SK-N-MC (cell line): Measurements from ENCODE around the gene ERFE.

Experiments
- EZH2 ChIP-seq: fragments of 200-600 bp; sonication (generic); IDR thresholded peaks from one replicate; pipeline ENCODE4 v1.6.1; 2017; ENCODE audit warnings: antibody characterized with exemption
- FOXP2 ChIP-seq: optimal IDR thresholded peaks from 2 replicates; pipeline ENCODE3; 2011; ENCODE audit warnings: mild to moderate bottlenecking, moderate library complexity; ENCODE audit not compliant: insufficient read depth; ENCODE audit errors: extremely low read length, control extremely low read depth

GRCh38 chr2:238187618-238188548 lies 29.1 kb downstream of the ERFE start:
- TF ChIP-seq EZH2: no peak
- no peak for TF ChIP-seq FOXP2
